ENCODE results near the gene MYOC. TPM values are rescaled to one million over a fixed set of nuclear protein-coding genes. Genes with fewer than 3 reads are reported as not detected.
"Not testable (repeated sequence)": the region's sequence is repeated elsewhere in the genome, so short reads cannot be mapped to it uniquely, and the experiment has no call there.

Gene MYOC
- 1,000 to 10,000 TPM in 1 of 4 donors, 100 to 1,000 TPM in 2, 10 to 100 TPM in 1; 88.5 to 1,432 (median 227) TPM for total RNA-seq

GRCh38 chr1:171652234-171652822 is at the start of gene MYOC:
TSS of gene MYOC (minus strand) at chr1:171652688. CDS start at chr1:171652611, 77 bp downstream.
- WGBS, 2 donors (ENCODE audit: low coverage in 1 of 2): 0% methylated on average over 1 of the region's 8 CpGs
- H3K36me3 ChIP-seq: no peaks in the 10 kb centered on the region
- no peaks in the 10 kb centered on the region for H3K9me3 ChIP-seq
- H3K27ac ChIP-seq: peak within 1 kb of the TSS; percentile 78 to 96 (median 86)
- H3K4me1 ChIP-seq: peaks cover 16 to 85% (median 38%) of the 10 kb centered on the region in 3 donors
- no peaks in the 10 kb centered on the region for H3K27me3 ChIP-seq
- ATAC-seq: no peak
- TF ChIP-seq POLR2AphosphoS5 (IDR thresholded peaks at IDR 0.05) (no peak), EP300 (IDR thresholded peaks at IDR 0.05) (no peak), POLR2A (IDR thresholded peaks at IDR 0.05) (no peak)
- TF ChIP-seq, protein P1, sequence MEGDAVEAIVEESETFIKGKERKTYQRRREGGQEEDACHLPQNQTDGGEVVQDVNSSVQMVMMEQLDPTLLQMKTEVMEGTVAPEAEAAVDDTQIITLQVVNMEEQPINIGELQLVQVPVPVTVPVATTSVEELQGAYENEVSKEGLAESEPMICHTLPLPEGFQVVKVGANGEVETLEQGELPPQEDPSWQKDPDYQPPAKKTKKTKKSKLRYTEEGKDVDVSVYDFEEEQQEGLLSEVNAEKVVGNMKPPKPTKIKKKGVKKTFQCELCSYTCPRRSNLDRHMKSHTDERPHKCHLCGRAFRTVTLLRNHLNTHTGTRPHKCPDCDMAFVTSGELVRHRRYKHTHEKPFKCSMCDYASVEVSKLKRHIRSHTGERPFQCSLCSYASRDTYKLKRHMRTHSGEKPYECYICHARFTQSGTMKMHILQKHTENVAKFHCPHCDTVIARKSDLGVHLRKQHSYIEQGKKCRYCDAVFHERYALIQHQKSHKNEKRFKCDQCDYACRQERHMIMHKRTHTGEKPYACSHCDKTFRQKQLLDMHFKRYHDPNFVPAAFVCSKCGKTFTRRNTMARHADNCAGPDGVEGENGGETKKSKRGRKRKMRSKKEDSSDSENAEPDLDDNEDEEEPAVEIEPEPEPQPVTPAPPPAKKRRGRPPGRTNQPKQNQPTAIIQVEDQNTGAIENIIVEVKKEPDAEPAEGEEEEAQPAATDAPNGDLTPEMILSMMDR (IDR thresholded peaks at IDR 0.05): no peak
- H3K4me3 ChIP-seq: peak within 1 kb of the TSS; percentile 45 to 61

DNA sequence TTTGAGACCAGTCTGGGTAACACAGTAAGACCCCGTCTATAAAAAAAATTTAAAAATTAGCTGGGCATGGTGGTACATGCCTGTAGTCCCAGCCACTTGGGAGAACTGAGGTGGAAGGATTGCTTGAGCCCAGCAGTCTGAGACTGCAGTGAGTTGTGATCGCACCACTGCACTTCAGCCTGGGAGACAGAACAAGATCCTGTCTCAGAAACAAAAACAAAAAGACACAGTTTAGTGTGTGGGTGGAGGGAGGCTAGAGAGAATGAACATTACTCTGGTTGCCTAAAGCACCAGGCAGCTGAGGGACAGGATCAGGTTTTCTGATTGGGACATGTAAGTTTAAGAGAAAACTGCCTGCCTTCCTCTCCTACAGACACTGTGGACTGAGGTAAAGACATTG is 47.0 kb upstream of the MYOC start:
- Histone ChIP-seq H3K9me3 (no peaks in the 10 kb centered on the region), H3K36me3 (peaks cover 0 to 29% of the 10 kb centered on the region in 2 donors), H3K4me1 (peaks cover 0 to 10% (median 0%) of the 10 kb centered on the region in 3 donors), H3K27me3 (no peaks in the 10 kb centered on the region), H3K27ac (no peak overlapping the region), H3K4me3 (no peak overlapping the region)
- TF ChIP-seq, protein P1 (IDR thresholded peaks at IDR 0.05): no peak
- no peak for TF ChIP-seq POLR2AphosphoS5 (IDR thresholded peaks at IDR 0.05)
- no peak for TF ChIP-seq POLR2A (IDR thresholded peaks at IDR 0.05)
- TF ChIP-seq EP300 (IDR thresholded peaks at IDR 0.05): no peak
- 65 to 88% methylated on average over 2 of the region's 2 CpGs for WGBS, 2 donors (ENCODE audit: low coverage in 1 of 2)
- ATAC-seq: no peak

GRCh38 chr1:171695772-171696171 is 43.3 kb upstream of the MYOC start:
- ATAC-seq, H3K27me3 ChIP-seq: not testable (repeated sequence)
- WGBS, 2 donors (ENCODE audit: low coverage in 1 of 2): 100% methylated on average over 1 of the region's 14 CpGs; no CpG with 5 or more reads in 1 of the 2 donors

DNA sequence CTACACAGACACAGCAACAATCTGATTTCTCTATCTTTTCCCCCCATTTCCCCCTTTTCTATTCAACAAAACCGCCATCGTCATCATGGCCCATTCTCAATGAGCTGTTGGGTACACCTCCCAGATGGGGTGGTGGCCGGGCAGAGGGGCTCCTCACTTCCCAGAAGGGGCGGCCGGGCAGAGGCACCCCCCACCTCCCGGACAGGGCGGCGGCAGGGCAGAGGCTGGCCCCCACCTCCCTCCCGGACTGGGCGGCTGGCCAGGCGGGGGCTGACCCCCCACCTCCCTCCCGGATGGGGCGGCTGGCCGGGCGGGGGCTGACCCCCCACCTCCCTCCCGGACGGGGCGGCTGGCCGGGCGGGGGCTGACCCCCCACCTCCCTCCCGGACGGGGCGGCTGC is 41.1 kb upstream of the MYOC start:
- H3K9me3 ChIP-seq, ATAC-seq, H3K4me1 ChIP-seq, H3K27me3 ChIP-seq, H3K27ac ChIP-seq, H3K36me3 ChIP-seq, H3K4me3 ChIP-seq: not testable (repeated sequence)
- no CpG with 5 or more reads among the region's 23 CpGs for WGBS, 2 donors (ENCODE audit: low coverage in 1 of 2)

More at GRCh38 chr1:171695772-171696171, 43.3 kb upstream of the MYOC start:
- not testable (repeated sequence) for H3K9me3 ChIP-seq, H3K4me1 ChIP-seq, H3K27ac ChIP-seq, H3K4me3 ChIP-seq
- H3K36me3 ChIP-seq: peaks cover 0 to 16% of the 10 kb centered on the region in 2 donors

GRCh38 chr1:171683870-171684269 is 31.4 kb upstream of the MYOC start:
- WGBS, 2 donors (ENCODE audit: low coverage in 1 of 2): 70 to 73% methylated on average over 3 to 7 of the region's 8 CpGs
- H3K36me3 ChIP-seq: no peaks in the 10 kb centered on the region
- H3K27ac ChIP-seq: no peak overlapping the region
- no peak overlapping the region for H3K4me3 ChIP-seq
- no peak for ATAC-seq
- TF ChIP-seq POLR2A (IDR thresholded peaks at IDR 0.05) (no peak), EP300 (IDR thresholded peaks at IDR 0.05) (no peak), POLR2AphosphoS5 (IDR thresholded peaks at IDR 0.05) (no peak)
- TF ChIP-seq, protein P1 (IDR thresholded peaks at IDR 0.05): no peak
- H3K27me3 ChIP-seq: no peaks in the 10 kb centered on the region
- H3K9me3 ChIP-seq: no peaks in the 10 kb centered on the region
- H3K4me1 ChIP-seq: peaks cover 0 to 23% (median 0%) of the 10 kb centered on the region in 3 donors

DNA sequence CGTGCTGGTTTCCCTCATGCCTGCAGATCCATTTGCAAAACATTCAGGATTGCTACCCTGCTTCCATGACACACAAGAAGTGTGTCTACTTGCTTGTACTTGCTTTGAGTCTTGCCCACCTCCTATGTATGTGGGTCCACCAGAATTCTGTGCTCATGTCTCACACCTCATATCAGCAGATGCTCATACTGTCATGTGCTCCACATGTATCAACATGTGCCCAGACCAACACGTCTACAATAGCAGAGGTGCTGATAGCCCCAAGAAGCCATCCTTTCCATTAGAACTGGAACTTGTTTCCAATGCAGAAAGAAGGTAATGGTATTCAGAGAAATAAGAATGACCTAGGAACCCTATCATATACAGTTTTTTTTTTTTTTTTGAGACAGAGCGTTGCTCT is 27.9 kb upstream of the MYOC start:
- no peaks in the 10 kb centered on the region for H3K27me3 ChIP-seq
- H3K36me3 ChIP-seq: no peaks in the 10 kb centered on the region
- 94 to 100% methylated on average over 2 to 3 of the region's 3 CpGs for WGBS, 2 donors (ENCODE audit: low coverage in 1 of 2)
- no peak overlapping the region for H3K4me3 ChIP-seq
- H3K9me3 ChIP-seq: no peaks in the 10 kb centered on the region
- no peak overlapping the region for H3K27ac ChIP-seq
- no peak for TF ChIP-seq EP300 (IDR thresholded peaks at IDR 0.05)
- TF ChIP-seq, protein P1 (IDR thresholded peaks at IDR 0.05): no peak
- TF ChIP-seq POLR2AphosphoS5 (IDR thresholded peaks at IDR 0.05): no peak
- TF ChIP-seq POLR2A (IDR thresholded peaks at IDR 0.05): no peak
- no peak for ATAC-seq
- H3K4me1 ChIP-seq: peaks cover 0 to 21% (median 0%) of the 10 kb centered on the region in 3 donors
